GM13976 (cell line): ENCODE measurements around the gene SIGLEC1.

ENCODE experiments used
- DNase-seq: peaks from one replicate; pipeline ENCODE4 v3.0.0; 2012; ENCODE audit warnings: low spot score
- CTCF ChIP-seq: IDR thresholded peaks from 2 replicates; pipeline ENCODE4 v1.5.1; 2012; ENCODE audit warnings: borderline replicate concordance, mild to moderate bottlenecking; ENCODE audit not compliant: insufficient read depth; ENCODE audit errors: extremely low read depth, missing control alignments, control extremely low read depth
- in situ Hi-C: fragments of 300-500 bp; cut with MboI; formaldehyde crosslinking; loops from one replicate; pipeline ENCODE4 v1.12.0; 2022; ENCODE audit warnings: low sequenced_read_pairs, mixed read lengths, inconsistent platforms; ENCODE audit not compliant: unreplicated experiment

Gene SIGLEC1

GRCh38 chr20:3678198-3678597 is 34.2 kb downstream of the SIGLEC1 start:
- DNase-seq, result no peak
- no peak for TF ChIP-seq CTCF
- in situ Hi-C loops, result no loop called here

- no peak for TF ChIP-seq CTCF
- in situ Hi-C loops, result no loop called here
Measured at GRCh38 chr20:3677733-3678132, 34.7 kb downstream of the SIGLEC1 start.

GRCh38 chr20:3674995-3675900 is 37.2 kb downstream of the SIGLEC1 start:
- no peak for TF ChIP-seq CTCF
- in situ Hi-C loops, result no loop called here
- no peak for DNase-seq

More at GRCh38 chr20:3677733-3678132, 34.7 kb downstream of the SIGLEC1 start:
- DNase-seq, result no peak

GRCh38 chr20:3674447-3674846 is 38.0 kb downstream of the SIGLEC1 start:
- no peak for TF ChIP-seq CTCF
- no peak for DNase-seq
- in situ Hi-C loops, result no loop called here

GRCh38 chr20:3673221-3674070 is 39.0 kb downstream of the SIGLEC1 start:
- in situ Hi-C loops, result no loop called here
- no peak for TF ChIP-seq CTCF
- no peak for DNase-seq

- in situ Hi-C loops, result no loop called here
- no peak for TF ChIP-seq CTCF
- no peak for DNase-seq
Measured at GRCh38 chr20:3672547-3673171, 39.7 kb downstream of the SIGLEC1 start.
